GM10847 (cell line): ENCODE results near the gene BICD1.

Experiments
- POLR2A ChIP-seq: IDR thresholded peaks from 2 replicates; pipeline ENCODE4 v1.6.1; 2011; ENCODE audit not compliant: insufficient read length; ENCODE audit errors: extremely low read depth

The BICD1 gene

DNA sequence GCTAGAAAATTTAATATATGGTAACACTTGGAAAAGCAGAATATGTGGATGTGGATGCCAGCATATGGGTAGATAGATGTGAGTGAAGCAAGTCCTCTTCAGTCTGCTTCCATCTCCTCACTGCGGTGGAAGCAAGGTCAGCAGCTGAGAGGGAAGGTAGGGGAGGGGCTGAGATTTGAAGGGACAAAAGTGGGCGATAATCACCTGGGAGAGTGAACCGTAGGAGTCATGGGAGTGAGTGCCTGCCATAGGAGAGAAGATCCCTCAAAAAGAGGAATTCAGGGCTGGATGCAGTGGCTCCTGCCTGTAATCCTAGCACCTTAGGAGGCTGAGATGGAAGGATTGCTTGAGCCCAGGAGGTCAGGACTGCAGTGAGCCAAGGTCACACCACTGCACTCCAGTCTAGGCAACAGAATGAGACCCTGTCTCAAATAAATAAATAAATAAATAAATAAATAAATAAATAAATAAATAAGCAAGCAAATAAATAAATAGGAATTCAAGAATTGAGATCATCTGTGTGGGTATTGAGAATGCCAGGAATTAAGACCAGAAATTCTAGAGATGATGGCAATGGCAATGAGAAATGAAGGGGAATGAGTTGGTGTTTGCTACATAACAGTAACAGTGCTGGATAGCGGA, 123.4 kb downstream of the BICD1 start:
- TF ChIP-seq POLR2A: no peak

DNA sequence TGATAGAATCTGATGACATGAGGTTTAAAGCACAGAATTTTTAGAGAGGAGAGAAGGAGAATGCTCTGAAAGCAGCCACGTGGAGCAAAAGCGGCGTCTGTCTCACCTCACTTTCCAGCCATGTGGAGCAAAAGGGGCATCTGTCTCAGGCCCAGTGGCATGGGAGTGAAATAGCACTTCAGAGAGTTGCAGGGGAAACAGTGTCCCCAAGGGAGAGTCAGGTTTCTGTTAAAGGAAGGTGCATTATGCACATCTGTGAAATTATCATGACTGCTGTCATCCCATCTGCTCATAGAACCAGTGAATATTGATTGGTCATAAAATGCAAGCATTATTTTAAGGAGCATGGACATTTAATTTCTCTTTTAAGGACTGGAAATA, 124.0 kb downstream of the BICD1 start:
- no peak for TF ChIP-seq POLR2A

DNA sequence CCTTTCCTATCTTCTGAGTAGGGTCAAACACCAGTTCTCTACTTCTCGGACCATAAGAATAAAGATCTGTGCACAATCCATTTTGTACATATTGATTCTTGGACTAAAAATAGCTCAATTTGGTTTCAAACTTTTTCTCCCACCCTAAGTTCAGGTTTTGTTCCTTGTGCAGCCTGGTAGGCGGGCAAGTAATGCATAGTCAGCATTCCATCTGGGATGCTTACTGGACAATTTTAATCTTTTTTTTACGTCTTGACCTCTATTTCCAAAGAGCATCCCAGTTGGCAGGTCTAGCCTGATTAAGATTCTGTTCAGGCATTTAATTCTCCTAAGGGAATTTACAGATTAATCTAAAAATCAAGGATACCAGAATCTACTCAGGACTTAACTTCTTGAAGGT, 126.9 kb downstream of the BICD1 start:
- TF ChIP-seq POLR2A: no peak

DNA sequence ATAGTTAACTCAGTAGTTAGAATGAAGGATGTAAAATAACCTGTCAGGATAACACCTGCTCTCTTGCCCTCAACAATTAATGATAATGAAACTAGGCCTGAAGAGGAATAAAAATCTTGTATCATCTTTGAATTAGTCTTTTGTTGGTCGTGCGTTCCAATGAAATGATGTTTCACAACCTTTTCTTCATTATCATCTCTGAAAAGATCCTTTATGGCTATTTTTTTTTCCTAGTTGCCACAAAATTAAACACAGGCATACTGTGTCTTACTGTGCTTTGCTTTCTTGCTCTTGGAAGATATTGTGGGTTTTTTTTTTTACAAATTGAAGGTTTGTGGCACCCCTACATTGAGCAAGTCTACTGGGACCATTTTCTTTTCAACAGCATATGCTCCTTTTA, 128.6 kb downstream of the BICD1 start:
- TF ChIP-seq POLR2A: no peak

DNA sequence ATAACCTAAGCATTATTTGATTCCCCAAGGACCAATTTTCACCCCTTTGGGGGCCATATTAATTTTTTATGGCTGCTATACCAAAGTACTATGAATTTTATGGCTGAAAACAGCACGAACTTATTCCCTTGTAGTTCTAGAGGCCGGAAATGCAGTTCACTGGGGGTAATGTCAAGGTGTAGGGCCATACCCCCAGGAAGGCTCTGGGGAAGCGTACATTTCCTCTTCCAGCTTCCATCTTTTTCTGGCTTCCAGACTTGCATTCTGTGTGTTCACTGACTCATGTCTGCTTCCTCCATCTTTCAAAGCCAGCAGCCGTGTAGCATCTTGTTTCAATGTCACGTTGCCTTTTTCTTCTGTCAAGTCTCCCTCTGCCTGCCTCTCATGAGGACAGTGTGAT, 133.5 kb downstream of the BICD1 start:
- no peak for TF ChIP-seq POLR2A

DNA sequence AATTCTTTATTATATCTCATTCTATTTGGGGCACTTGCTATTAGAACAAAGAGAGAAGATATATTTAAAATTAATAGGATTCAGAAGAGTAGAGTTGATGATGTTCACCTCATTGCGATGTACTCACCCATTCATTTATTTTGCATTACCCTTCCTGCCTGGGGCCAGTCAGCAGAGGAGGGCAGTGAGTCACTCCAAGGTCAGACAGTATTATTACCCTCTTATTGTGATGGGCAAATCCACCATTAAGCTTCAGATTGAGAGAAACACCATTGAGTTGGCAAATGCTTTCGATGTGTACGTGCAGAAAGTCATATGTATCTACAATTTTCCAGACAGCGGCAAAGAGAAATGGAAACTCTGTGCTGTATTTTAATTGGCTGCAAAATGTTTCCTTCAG, 134.2 kb downstream of the BICD1 start:
- no peak for TF ChIP-seq POLR2A

DNA sequence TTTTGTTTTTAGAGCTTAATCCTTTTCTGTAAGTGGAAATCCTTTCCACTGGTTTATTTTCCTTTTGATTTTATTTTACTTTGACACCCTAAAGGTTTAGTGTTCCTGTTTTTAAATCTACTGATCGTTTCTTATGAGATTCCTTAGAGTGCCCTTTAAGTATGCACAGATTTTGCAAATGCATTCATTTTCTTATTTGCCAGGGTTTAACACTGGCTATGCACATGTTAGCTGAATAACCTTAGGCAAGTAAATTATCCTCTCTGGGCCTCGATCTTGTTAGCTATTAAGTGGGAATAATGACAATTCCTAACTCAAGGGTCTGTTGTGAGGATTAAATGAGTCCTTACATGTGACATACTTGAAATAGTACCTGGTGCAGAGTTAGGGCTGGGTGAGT, 136.0 kb downstream of the BICD1 start:
- TF ChIP-seq POLR2A: no peak

DNA sequence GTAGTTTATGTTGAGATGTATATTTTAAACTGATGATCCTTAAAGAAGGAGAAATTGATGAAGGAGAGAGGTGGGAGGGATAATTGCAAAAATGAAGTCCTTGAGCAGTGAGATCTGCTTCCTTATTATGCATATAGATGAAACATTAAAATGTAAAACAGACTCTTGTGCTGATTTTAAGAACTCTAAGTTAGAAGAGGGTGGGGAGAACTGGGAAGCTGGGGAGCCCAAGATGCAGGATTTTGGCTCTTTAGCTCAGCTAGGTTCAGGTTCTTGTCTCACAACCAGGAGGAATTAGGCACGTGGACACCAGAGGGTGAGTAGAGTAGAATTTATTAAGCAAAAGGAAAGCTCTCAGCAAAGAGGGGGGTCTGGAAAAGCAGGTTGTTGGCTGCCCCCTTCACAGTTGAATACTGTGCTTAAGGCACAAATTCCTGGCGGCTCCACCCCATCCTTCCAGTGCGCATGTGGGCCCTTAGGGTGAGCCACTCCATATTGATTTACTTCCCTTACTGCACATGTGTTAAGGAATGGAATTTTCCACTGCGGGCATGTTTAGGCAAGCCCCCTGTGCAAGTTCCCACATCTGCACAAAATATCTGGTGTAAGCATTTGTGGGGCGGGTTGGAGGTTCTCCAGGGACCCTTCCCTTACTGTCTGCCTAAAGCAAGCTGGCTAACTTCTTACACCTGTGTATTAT, 141.9 kb downstream of the BICD1 start:
- no peak for TF ChIP-seq POLR2A

DNA sequence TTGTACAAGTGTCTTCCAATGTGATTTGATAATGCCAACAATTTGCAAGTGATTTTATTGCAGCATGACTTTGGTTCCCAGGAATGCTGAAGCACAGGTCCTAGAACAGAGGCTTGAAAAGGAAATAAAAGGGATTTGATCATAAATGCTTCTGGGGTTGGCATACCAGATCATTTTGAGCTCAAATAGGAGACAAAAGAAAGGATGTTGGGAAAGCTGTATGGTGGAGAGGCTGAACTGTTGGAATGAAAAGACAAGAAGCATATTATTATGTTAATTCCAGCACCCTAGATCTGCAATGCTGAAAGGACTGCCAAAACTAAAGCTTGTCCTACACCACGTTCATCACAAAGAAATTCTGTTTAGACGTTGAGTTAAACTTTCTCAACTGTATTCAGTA, 143.1 kb downstream of the BICD1 start:
- TF ChIP-seq POLR2A: no peak

DNA sequence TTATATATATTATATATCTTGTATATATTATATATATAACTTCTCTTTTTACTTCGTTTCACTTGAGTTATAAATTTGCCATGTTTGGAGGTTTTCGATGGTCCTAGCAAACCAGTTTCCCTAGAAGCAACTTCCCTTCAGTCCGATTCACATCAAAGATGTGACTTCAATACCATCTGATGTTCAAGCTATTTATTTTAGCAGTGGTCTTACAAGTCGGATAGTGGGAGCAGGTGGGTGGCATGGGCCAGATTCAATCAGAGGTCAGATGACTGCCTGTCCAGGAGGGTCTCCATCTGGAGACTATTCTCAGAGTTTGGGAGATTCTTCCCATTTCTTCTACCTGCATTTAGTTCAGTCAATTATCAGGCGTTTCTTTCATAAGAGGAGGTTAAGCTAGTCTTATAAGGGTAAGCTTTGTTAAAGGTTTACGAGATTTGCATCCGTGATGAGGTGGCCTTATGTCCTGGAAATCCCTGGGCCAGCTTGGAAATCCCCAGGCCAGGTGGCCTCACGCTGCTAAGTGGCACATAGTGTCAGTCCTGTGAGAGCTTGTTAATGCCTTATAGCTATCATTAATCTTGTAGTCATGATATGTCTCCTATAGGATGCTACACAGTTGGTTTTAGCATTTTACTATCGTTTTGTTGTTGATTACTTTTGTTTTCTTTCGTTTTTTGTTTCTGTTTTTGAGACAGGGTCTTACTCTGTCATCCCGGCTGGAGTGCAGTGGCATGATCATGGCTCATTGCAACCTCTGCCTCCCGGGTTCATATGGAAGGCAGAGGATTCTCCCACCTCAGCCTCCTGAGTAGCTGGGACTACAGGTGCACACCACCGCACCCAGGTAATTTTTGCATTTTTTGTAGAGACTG, 145.8 kb downstream of the BICD1 start:
- TF ChIP-seq POLR2A: no peak

DNA sequence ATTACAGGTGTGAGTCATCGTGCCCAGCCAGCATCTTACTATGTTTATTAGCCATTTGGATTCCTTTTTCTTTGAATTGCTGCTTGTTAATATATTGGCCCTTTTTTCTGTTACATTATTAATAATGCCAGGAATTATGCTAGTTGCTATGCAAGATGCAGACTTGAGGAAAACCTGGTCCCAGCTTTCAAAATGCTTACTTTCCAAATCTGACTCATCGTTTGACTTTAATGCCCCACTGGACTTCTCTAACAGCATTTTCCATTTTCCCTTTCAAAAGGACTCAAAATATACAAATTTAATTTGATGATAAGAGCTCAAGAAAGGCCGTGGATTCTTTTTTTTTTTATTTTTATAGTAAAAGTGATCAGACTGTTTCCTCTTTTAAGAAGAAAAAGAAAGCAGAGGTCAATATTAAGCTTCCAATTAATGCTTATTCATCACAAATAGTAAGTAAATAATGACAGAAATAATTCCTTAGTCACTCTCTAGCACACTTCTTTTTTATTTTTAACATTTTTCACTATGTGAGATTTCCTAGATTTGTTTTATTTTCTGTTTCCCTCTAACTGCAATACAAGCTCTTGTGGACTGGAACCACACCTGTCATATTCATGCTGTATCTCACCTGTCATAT, 146.6 kb downstream of the BICD1 start:
- TF ChIP-seq POLR2A: no peak

DNA sequence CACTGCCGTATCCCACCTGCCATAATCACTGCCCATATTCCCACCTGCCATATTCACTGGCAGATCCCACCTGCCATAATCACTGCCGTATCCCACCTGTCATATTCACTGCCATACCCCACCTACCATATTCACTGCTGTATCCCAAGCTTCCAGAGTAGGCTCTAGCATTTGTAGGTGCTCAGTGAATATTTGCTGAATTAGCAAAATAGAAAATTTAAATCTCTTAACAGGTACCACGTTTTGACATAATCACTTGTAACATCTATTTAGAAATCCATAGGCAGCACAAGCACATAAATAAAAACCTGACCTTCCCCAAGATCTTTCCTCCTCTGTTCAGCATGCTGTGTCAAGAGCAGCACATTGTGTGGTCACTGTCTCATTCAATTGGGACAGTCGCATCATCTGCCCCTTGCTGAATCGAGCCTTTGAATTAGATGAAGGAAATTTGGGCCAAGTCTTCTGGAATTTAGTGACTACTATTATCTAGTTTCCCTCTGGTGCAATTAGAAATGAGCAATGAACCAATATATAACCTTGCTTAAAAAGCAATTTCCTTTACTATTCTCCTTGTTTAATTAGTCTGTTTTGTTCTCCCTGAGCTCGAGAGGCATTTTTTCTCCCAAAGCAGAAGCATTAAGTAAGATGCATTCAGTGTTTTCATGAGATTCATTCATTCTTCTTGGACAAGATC, 147.8 kb downstream of the BICD1 start:
- no peak for TF ChIP-seq POLR2A

DNA sequence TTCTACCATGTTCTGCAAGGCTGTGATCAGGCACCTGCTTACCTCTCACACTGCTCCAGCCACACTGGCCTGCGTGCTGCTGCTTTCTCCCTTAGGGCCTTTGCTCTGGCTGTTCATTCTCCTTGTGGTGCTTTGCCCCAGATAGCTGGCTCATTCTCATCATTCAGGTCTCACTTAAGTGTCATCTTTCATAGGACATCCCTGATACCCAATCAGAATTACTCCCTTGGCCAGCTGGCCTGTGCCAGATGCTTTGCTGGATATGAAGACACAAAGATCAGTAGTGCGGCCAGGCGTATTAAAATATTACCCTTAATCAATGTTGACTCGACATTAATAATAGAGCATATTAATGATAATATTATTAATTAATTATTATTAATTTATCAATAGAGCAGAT, 148.9 kb downstream of the BICD1 start:
- TF ChIP-seq POLR2A: no peak

DNA sequence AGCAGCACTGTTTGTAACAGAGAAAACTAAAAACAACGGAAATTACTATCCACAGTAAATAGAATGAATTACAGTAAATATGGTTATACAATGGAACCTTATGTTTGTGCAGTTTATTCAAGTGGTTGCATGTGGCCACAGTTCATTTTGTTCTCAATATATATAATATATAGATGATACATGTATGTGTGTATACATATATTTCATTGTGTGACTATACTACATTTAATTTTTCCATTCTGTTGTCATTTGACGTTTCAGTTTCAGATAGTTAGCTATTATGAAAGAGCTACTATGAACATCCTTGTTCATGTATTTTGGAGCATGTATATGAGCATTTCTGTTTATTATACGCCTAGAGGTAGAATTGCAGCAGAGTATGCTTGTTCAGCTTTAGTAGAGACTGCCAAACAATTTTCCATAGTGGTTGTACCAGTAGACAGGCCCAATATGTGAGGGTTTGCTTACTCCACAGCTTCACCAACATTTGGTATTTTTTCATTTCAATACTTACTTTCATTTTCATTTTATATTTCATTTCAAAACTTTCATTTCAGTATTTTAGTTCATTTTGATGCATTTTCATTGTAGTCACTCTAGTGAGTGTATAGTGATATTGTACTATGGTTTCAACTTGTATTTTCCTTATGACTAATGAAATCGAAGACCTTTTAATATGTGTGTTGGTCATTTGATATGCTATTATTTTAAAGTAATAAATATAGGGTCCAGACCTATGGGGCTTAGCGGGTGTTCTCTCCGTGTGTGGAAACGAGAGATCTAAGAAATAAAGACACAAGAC, 151.2 kb downstream of the BICD1 start:
- no peak for TF ChIP-seq POLR2A
